Measurements from ENCODE around the gene GCAT. TPM values are rescaled to one million over a fixed set of nuclear protein-coding genes. Genes with fewer than 3 reads are reported as not detected.

The GCAT gene
- total RNA-seq (10 to 100 TPM; 27.7 to 31.8 TPM), polyA plus RNA-seq (10 to 100 TPM; 20.7 to 32.6 TPM)

DNA sequence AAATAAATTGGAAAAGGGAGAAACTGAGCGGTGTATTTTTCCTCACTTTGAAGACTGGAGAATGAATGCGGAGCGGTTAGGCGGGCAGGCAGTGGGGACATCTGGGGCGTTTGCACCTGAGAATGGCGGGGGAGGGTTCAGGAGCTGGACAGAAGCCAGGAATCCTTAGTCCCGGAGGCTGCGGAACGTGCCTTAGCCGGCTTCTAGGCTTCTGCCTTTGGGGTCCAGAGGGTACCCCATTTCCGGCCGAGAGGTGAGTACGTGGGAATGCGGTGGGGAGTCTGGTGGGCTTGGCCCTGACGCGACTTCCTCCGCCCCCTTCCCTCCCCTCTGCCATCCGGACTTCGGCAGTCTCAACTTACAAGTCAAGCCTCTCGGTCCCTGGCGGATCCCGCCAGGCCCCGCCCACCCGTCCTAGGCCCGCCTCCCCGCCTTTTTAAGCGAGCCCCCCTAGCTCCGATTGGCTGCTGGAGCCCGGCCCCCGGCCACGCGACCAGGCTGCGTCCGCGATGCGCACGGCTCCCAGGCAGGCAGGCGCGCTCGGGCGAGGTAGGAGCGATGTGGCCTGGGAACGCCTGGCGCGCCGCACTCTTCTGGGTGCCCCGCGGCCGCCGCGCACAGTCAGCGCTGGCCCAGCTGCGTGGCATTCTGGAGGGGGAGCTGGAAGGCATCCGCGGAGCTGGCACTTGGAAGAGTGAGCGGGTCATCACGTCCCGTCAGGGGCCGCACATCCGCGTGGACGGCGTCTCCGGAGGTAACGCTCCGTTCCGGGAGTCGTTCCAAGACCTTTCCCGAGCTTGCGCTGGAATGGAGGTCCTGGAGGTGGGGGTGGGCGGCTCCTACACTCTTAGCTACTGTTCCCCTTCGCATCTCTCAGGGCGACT, at the start of gene GCAT:
TSS of gene GCAT (plus strand) at position 525 of the 884 bp plus-strand sequence. CDS start at position 559, 34 bp downstream.
- no peaks in the 10 kb centered on the region for H3K9me3 ChIP-seq (ENCODE audit: control insufficient read depth in 4 of 4, low read length in 3 of 4)
- no peak for TF ChIP-seq ZBTB33 (IDR thresholded peaks at IDR 0.05)
- no peak for TF ChIP-seq MAX (IDR thresholded peaks at IDR 0.05)
- TF ChIP-seq SP1 (IDR thresholded peaks at IDR 0.05): peak; percentile 66
- TF ChIP-seq ATF3 (IDR thresholded peaks at IDR 0.05): no peak
- peak in 1 of 2 donors; percentile 28 for TF ChIP-seq RXRA (IDR thresholded peaks at IDR 0.05)
- peak in 1 of 2 donors; percentile 40 for TF ChIP-seq GABPA (IDR thresholded peaks at IDR 0.05 in 1 of 2, conservative IDR thresholded peaks at IDR 0.05 in 1 of 2)
- TF ChIP-seq YY1 (IDR thresholded peaks at IDR 0.05): peak; percentile 51
- TF ChIP-seq RAD21 (IDR thresholded peaks at IDR 0.05): no peak
- TF ChIP-seq NR2F2 (IDR thresholded peaks at IDR 0.05): no peak
- no peak for TF ChIP-seq CTCF (IDR thresholded peaks at IDR 0.05; ENCODE audit: low read depth, low read length, missing input control)
- TF ChIP-seq EGR1 (IDR thresholded peaks at IDR 0.05; ENCODE audit: low read depth in 2 of 2): no peak
- TF ChIP-seq HNF4A (conservative IDR thresholded peaks at IDR 0.05): peak in 1 of 2 donors; percentile 23
- no peak for TF ChIP-seq FOXA1 (IDR thresholded peaks at IDR 0.05)
- TF ChIP-seq, protein P1, sequence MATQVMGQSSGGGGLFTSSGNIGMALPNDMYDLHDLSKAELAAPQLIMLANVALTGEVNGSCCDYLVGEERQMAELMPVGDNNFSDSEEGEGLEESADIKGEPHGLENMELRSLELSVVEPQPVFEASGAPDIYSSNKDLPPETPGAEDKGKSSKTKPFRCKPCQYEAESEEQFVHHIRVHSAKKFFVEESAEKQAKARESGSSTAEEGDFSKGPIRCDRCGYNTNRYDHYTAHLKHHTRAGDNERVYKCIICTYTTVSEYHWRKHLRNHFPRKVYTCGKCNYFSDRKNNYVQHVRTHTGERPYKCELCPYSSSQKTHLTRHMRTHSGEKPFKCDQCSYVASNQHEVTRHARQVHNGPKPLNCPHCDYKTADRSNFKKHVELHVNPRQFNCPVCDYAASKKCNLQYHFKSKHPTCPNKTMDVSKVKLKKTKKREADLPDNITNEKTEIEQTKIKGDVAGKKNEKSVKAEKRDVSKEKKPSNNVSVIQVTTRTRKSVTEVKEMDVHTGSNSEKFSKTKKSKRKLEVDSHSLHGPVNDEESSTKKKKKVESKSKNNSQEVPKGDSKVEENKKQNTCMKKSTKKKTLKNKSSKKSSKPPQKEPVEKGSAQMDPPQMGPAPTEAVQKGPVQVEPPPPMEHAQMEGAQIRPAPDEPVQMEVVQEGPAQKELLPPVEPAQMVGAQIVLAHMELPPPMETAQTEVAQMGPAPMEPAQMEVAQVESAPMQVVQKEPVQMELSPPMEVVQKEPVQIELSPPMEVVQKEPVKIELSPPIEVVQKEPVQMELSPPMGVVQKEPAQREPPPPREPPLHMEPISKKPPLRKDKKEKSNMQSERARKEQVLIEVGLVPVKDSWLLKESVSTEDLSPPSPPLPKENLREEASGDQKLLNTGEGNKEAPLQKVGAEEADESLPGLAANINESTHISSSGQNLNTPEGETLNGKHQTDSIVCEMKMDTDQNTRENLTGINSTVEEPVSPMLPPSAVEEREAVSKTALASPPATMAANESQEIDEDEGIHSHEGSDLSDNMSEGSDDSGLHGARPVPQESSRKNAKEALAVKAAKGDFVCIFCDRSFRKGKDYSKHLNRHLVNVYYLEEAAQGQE (IDR thresholded peaks at IDR 0.05): peak; percentile 34
- TF ChIP-seq FOXA2 (IDR thresholded peaks at IDR 0.05): no peak
- no peak for TF ChIP-seq JUND (IDR thresholded peaks at IDR 0.05)
- TF ChIP-seq HNF4G (IDR thresholded peaks at IDR 0.05): no peak
- peak; percentile 60 for TF ChIP-seq TAF1 (conservative IDR thresholded peaks at IDR 0.05)
- H3K36me3 ChIP-seq (ENCODE audit: control insufficient read depth in 4 of 4, insufficient read depth in 3 of 4, low read depth in 1 of 4, low read length in 3 of 4): no peaks in the 10 kb centered on the region
- H3K9ac ChIP-seq (ENCODE audit: low read depth in 1 of 2, low read length in 2 of 2): peak within 1 kb of the TSS; percentile 59 to 77
- peak within 1 kb of the TSS; percentile 61 to 91 (median 82) for H3K4me3 ChIP-seq (ENCODE audit: low read depth in 1 of 3, low read length in 3 of 3)
- H3K4me1 ChIP-seq (ENCODE audit: control insufficient read depth in 4 of 4, insufficient read depth in 4 of 4, low read length in 3 of 4): peaks cover 10 to 53% (median 46%) of the 10 kb centered on the region in 4 donors
- peak within 1 kb of the TSS; percentile 71 to 89 for H3K27ac ChIP-seq (ENCODE audit: low read depth in 1 of 2, low read length in 2 of 2)
- peak; percentile 98 for DNase-seq (ENCODE audit: low spot score)
- under 1% methylated on average over 73 of the region's 73 CpGs for WGBS
- H3K27me3 ChIP-seq (ENCODE audit: control insufficient read depth in 4 of 4, insufficient read depth in 4 of 4, low read length in 3 of 4): no peaks in the 10 kb centered on the region
